SK-N-MC (cell line): Measurements from ENCODE around the gene HS2ST1.
A peak's percentile ranks its signal among the peaks of the same experiment; 100 is the strongest.

Experiments
- DNase-seq: peaks from one replicate; pipeline ENCODE4 v3.0.0-alpha.2; 2011; ENCODE audit warnings: low read depth, low spot score
- H3K27ac ChIP-seq: fragments of 200-600 bp; sonication (generic); 2 replicates; pipeline ENCODE4 v1.5.1; 2016; ENCODE audit warnings: mixed run types
- H3K36me3 ChIP-seq: fragments of 200-600 bp; sonication (generic); 2 replicates; pipeline ENCODE4 v1.6.1; 2017; ENCODE audit warnings: antibody characterized with exemption, low read length, mixed read lengths; ENCODE audit not compliant: insufficient read depth
- H3K4me3 ChIP-seq: fragments of 200-600 bp; sonication (generic); 2 replicates; pipeline ENCODE4 v1.5.1; 2016
- H3K9ac ChIP-seq: fragments of 200-600 bp; sonication (generic); 2 replicates; pipeline ENCODE4 v1.8.0; 2017; ENCODE audit warnings: mixed run types, mixed read lengths; ENCODE audit not compliant: insufficient read length
- H3K9me3 ChIP-seq: fragments of 200-600 bp; sonication (generic); 2 replicates; pipeline ENCODE4 v1.6.1; 2017; ENCODE audit warnings: low read depth, mild to moderate bottlenecking, antibody characterized with exemption, low read length, moderate library complexity, mixed read lengths
- EZH2 ChIP-seq: fragments of 200-600 bp; sonication (generic); IDR thresholded peaks from one replicate; pipeline ENCODE4 v1.6.1; 2017; ENCODE audit warnings: antibody characterized with exemption
- FOXP2 ChIP-seq: optimal IDR thresholded peaks from 2 replicates; pipeline ENCODE3; 2011; ENCODE audit warnings: mild to moderate bottlenecking, moderate library complexity; ENCODE audit not compliant: insufficient read depth; ENCODE audit errors: extremely low read length, control extremely low read depth
- POLR2AphosphoS5 ChIP-seq: IDR thresholded peaks from 2 replicates; pipeline ENCODE4 v1.6.1; 2012; ENCODE audit warnings: mild to moderate bottlenecking, low read depth, low read length, borderline replicate concordance

Gene HS2ST1

GRCh38 chr1:87150143-87150542, 235.7 kb downstream of the HS2ST1 start:
- Histone ChIP-seq H3K27ac (no peak overlapping the region), H3K36me3 (no peaks in the 10 kb centered on the region), H3K4me3 (no peak overlapping the region), H3K9ac (no peak overlapping the region), H3K9me3 (no peaks in the 10 kb centered on the region)
- no peak for DNase-seq
- TF ChIP-seq EZH2, result no peak
- TF ChIP-seq POLR2AphosphoS5, result no peak
- TF ChIP-seq FOXP2, result no peak

- no peak overlapping the region for H3K9ac ChIP-seq
- TF ChIP-seq EZH2 (no peak), FOXP2 (no peak), POLR2AphosphoS5 (no peak)
- no peaks in the 10 kb centered on the region for H3K9me3 ChIP-seq
- H3K4me3 ChIP-seq, result no peak overlapping the region
- H3K27ac ChIP-seq, result no peak overlapping the region
- H3K36me3 ChIP-seq, result no peaks in the 10 kb centered on the region
- DNase-seq, result peak; percentile 20
Observed at GRCh38 chr1:87151500-87152421, 237.3 kb downstream of the HS2ST1 start.

GRCh38 chr1:87154384-87154783, 239.9 kb downstream of the HS2ST1 start:
- Histone ChIP-seq H3K36me3 (no peaks in the 10 kb centered on the region), H3K9ac (no peak overlapping the region), H3K4me3 (no peak overlapping the region), H3K27ac (no peak overlapping the region), H3K9me3 (no peaks in the 10 kb centered on the region)
- no peak for TF ChIP-seq EZH2
- no peak for TF ChIP-seq POLR2AphosphoS5
- no peak for TF ChIP-seq FOXP2
- DNase-seq, result no peak

- no peak overlapping the region for H3K27ac ChIP-seq
- H3K9me3 ChIP-seq, result no peaks in the 10 kb centered on the region
- TF ChIP-seq EZH2 (no peak), POLR2AphosphoS5 (no peak), FOXP2 (no peak)
- DNase-seq, result peak; percentile 22
- H3K4me3 ChIP-seq, result no peak overlapping the region
- no peaks in the 10 kb centered on the region for H3K36me3 ChIP-seq
- no peak overlapping the region for H3K9ac ChIP-seq
Observed at GRCh38 chr1:87155170-87155569, 240.7 kb downstream of the HS2ST1 start.

- no peak for TF ChIP-seq EZH2
- TF ChIP-seq POLR2AphosphoS5, result no peak
- TF ChIP-seq FOXP2, result no peak
- Histone ChIP-seq H3K4me3 (no peak overlapping the region), H3K9ac (no peak overlapping the region), H3K9me3 (no peaks in the 10 kb centered on the region), H3K27ac (no peak overlapping the region), H3K36me3 (no peaks in the 10 kb centered on the region)
- no peak for DNase-seq
Observed at GRCh38 chr1:87155648-87156047, 241.2 kb downstream of the HS2ST1 start.

GRCh38 chr1:87156124-87156523, 241.7 kb downstream of the HS2ST1 start:
- no peak overlapping the region for H3K4me3 ChIP-seq
- no peaks in the 10 kb centered on the region for H3K9me3 ChIP-seq
- TF ChIP-seq POLR2AphosphoS5 (no peak), EZH2 (no peak), FOXP2 (no peak)
- no peak overlapping the region for H3K9ac ChIP-seq
- no peaks in the 10 kb centered on the region for H3K36me3 ChIP-seq
- no peak for DNase-seq
- H3K27ac ChIP-seq, result no peak overlapping the region

- no peaks in the 10 kb centered on the region for H3K36me3 ChIP-seq
- H3K27ac ChIP-seq, result no peak overlapping the region
- H3K4me3 ChIP-seq, result no peak overlapping the region
- TF ChIP-seq EZH2 (no peak), FOXP2 (no peak), POLR2AphosphoS5 (no peak)
- no peak overlapping the region for H3K9ac ChIP-seq
- H3K9me3 ChIP-seq, result no peaks in the 10 kb centered on the region
- DNase-seq, result no peak
Observed at GRCh38 chr1:87159378-87159915, 245.0 kb downstream of the HS2ST1 start.
